Karpas-422 (cell line): ENCODE results near the gene GMNC. TPM values are rescaled to one million over a fixed set of nuclear protein-coding genes. Genes with fewer than 3 reads are reported as not detected.
A peak's percentile ranks its signal among the peaks of the same experiment; 100 is the strongest.
"Not testable (repeated sequence)": the region's sequence is repeated elsewhere in the genome, so short reads cannot be mapped to it uniquely, and the experiment has no call there.

Source experiments
- DNase-seq: peaks from one replicate; pipeline ENCODE4 v3.0.0-alpha.2; 2015
- H2AFZ ChIP-seq: fragments of 200-600 bp; sonication (generic); 2 replicates; pipeline ENCODE4 v1.6.1; 2014; ENCODE audit warnings: antibody characterized with exemption, low read length, mixed read lengths
- H3K27ac ChIP-seq: fragments of 200-600 bp; sonication (generic); 2 replicates; pipeline ENCODE4 v1.5.1; 2014; ENCODE audit warnings: mild to moderate bottlenecking, low read length, moderate library complexity
- H3K27me3 ChIP-seq: fragments of 200-600 bp; sonication (generic); 2 replicates; pipeline ENCODE4 v1.6.1; 2014; ENCODE audit warnings: low read length, mixed read lengths
- H3K36me3 ChIP-seq: fragments of 200-600 bp; sonication (generic); 2 replicates; pipeline ENCODE4 v1.6.1; 2014; ENCODE audit warnings: low read length, mixed read lengths; ENCODE audit not compliant: insufficient read depth
- H3K4me1 ChIP-seq: fragments of 200-600 bp; sonication (generic); 2 replicates; pipeline ENCODE4 v1.6.1; 2014; ENCODE audit warnings: mild to moderate bottlenecking, low read length, mixed read lengths
- H3K4me2 ChIP-seq: fragments of 200-600 bp; sonication (generic); 2 replicates; pipeline ENCODE4 v1.6.1; 2014; ENCODE audit warnings: low read length, low read depth, mild to moderate bottlenecking; ENCODE audit not compliant: poor library complexity, severe bottlenecking
- H3K4me3 ChIP-seq: fragments of 200-600 bp; sonication (generic); 2 replicates; pipeline ENCODE4 v1.5.1; 2014; ENCODE audit warnings: mild to moderate bottlenecking, antibody characterized with exemption, low read length, mixed read lengths
- H3K79me2 ChIP-seq: fragments of 200-600 bp; sonication (generic); 2 replicates; pipeline ENCODE4 v1.6.1; 2014; ENCODE audit warnings: mild to moderate bottlenecking, low read length, mixed read lengths
- H3K9ac ChIP-seq: fragments of 200-600 bp; sonication (generic); 2 replicates; pipeline ENCODE4 v1.6.0; 2014; ENCODE audit warnings: low read length
- H3K9me2 ChIP-seq: fragments of 200-600 bp; sonication (generic), shearing (Covaris generic); replicated peaks from 2 replicates; pipeline ENCODE4 v1.6.0; 2014; ENCODE audit warnings: mild to moderate bottlenecking, low read length, moderate library complexity; ENCODE audit not compliant: insufficient read depth
- H3K9me3 ChIP-seq: fragments of 300-700, 200-600 bp; sonication (generic); 2 replicates; pipeline ENCODE4 v1.6.1; 2014; ENCODE audit warnings: low read length, mixed read lengths
- H4K20me1 ChIP-seq: fragments of 200-600 bp; sonication (generic); 2 replicates; pipeline ENCODE4 v1.6.1; 2014; ENCODE audit warnings: mild to moderate bottlenecking, antibody characterized with exemption, low read length, low read depth; ENCODE audit not compliant: insufficient read depth
- total RNA-seq: library from RNA; depleted of rRNA; stranded (reverse); fragments of >200 nt; shearing (Covaris generic); gene quantifications from 2 replicates; pipeline ENCODE4 v1.2.3, GENCODE V29; 2014; ENCODE audit warnings: low replicate concordance

GMNC gene
- total RNA-seq, 1 experiment from 2014 or later: not detected

- H3K9me3 ChIP-seq: peaks cover 10% of the 10 kb centered on the region
- H2AFZ ChIP-seq: no peak overlapping the region
- H3K4me1 ChIP-seq: no peaks in the 10 kb centered on the region
- H4K20me1 ChIP-seq: no peaks in the 10 kb centered on the region
- H3K36me3 ChIP-seq: no peaks in the 10 kb centered on the region
- H3K9me2 ChIP-seq: no peaks in the 10 kb centered on the region
- no peak overlapping the region for H3K4me2 ChIP-seq
- H3K9ac ChIP-seq: no peak overlapping the region
- no peaks in the 10 kb centered on the region for H3K79me2 ChIP-seq
- DNase-seq: peak; percentile 90
- no peak overlapping the region for H3K27ac ChIP-seq
- H3K27me3 ChIP-seq: no peaks in the 10 kb centered on the region
- H3K4me3 ChIP-seq: no peak overlapping the region
Measured at GRCh38 chr3:190883973-190884832, 21.7 kb upstream of the GMNC start.

GRCh38 chr3:190883141-190883540 lies 20.6 kb upstream of the GMNC start:
- H3K9me2 ChIP-seq: no peaks in the 10 kb centered on the region
- no peak overlapping the region for H3K4me3 ChIP-seq
- H3K79me2 ChIP-seq: no peaks in the 10 kb centered on the region
- no peak overlapping the region for H3K4me2 ChIP-seq
- no peak overlapping the region for H3K9ac ChIP-seq
- H3K9me3 ChIP-seq: peaks cover 11% of the 10 kb centered on the region
- H3K4me1 ChIP-seq: no peaks in the 10 kb centered on the region
- DNase-seq: no peak
- no peaks in the 10 kb centered on the region for H3K27me3 ChIP-seq
- no peak overlapping the region for H2AFZ ChIP-seq
- H3K27ac ChIP-seq: no peak overlapping the region
- no peaks in the 10 kb centered on the region for H3K36me3 ChIP-seq
- H4K20me1 ChIP-seq: no peaks in the 10 kb centered on the region

- H4K20me1 ChIP-seq: no peaks in the 10 kb centered on the region
- no peak overlapping the region for H3K4me2 ChIP-seq
- no peaks in the 10 kb centered on the region for H3K4me1 ChIP-seq
- H3K9ac ChIP-seq: no peak overlapping the region
- no peaks in the 10 kb centered on the region for H3K9me2 ChIP-seq
- H2AFZ ChIP-seq: no peak overlapping the region
- no peaks in the 10 kb centered on the region for H3K27me3 ChIP-seq
- H3K9me3 ChIP-seq: peaks cover 14% of the 10 kb centered on the region
- no peak overlapping the region for H3K4me3 ChIP-seq
- H3K79me2 ChIP-seq: no peaks in the 10 kb centered on the region
- no peaks in the 10 kb centered on the region for H3K36me3 ChIP-seq
- H3K27ac ChIP-seq: no peak overlapping the region
- peak; percentile 45 for DNase-seq
Measured at GRCh38 chr3:190877925-190878324, 15.4 kb upstream of the GMNC start.

GRCh38 chr3:190876433-190876832 lies 13.9 kb upstream of the GMNC start:
- not testable (repeated sequence) for DNase-seq, H3K27ac ChIP-seq, H3K27me3 ChIP-seq, H3K4me3 ChIP-seq, H2AFZ ChIP-seq, H3K36me3 ChIP-seq, H4K20me1 ChIP-seq, H3K4me1 ChIP-seq, H3K4me2 ChIP-seq, H3K79me2 ChIP-seq, H3K9ac ChIP-seq, H3K9me2 ChIP-seq
- peaks cover 17% of the 10 kb centered on the region for H3K9me3 ChIP-seq

- peaks cover 22% of the 10 kb centered on the region for H3K9me3 ChIP-seq
- H3K36me3 ChIP-seq, DNase-seq, H3K4me3 ChIP-seq, H3K9ac ChIP-seq, H3K9me2 ChIP-seq, H2AFZ ChIP-seq, H3K79me2 ChIP-seq, H3K4me1 ChIP-seq, H3K4me2 ChIP-seq, H3K27me3 ChIP-seq, H4K20me1 ChIP-seq, H3K27ac ChIP-seq: not testable (repeated sequence)
Measured at GRCh38 chr3:190875061-190875460, 12.6 kb upstream of the GMNC start.

GRCh38 chr3:190870127-190870526 lies 7.6 kb upstream of the GMNC start:
- H3K79me2 ChIP-seq: no peaks in the 10 kb centered on the region
- H4K20me1 ChIP-seq: no peaks in the 10 kb centered on the region
- no peaks in the 10 kb centered on the region for H3K9me2 ChIP-seq
- peaks cover 25% of the 10 kb centered on the region for H3K9me3 ChIP-seq
- H3K4me3 ChIP-seq: no peak overlapping the region
- DNase-seq: no peak
- H3K27ac ChIP-seq: no peak overlapping the region
- no peaks in the 10 kb centered on the region for H3K36me3 ChIP-seq
- H3K27me3 ChIP-seq: no peaks in the 10 kb centered on the region
- no peak overlapping the region for H2AFZ ChIP-seq
- no peak overlapping the region for H3K4me2 ChIP-seq
- H3K9ac ChIP-seq: no peak overlapping the region
- no peaks in the 10 kb centered on the region for H3K4me1 ChIP-seq

GRCh38 chr3:190867071-190867470 lies 4.6 kb upstream of the GMNC start:
- H3K4me1 ChIP-seq: no peaks in the 10 kb centered on the region
- no peaks in the 10 kb centered on the region for H3K79me2 ChIP-seq
- H3K27ac ChIP-seq: no peak overlapping the region
- H3K27me3 ChIP-seq: no peaks in the 10 kb centered on the region
- no peaks in the 10 kb centered on the region for H3K9me2 ChIP-seq
- H3K36me3 ChIP-seq: no peaks in the 10 kb centered on the region
- H3K9ac ChIP-seq: no peak overlapping the region
- H3K9me3 ChIP-seq: peaks cover 32% of the 10 kb centered on the region
- H4K20me1 ChIP-seq: no peaks in the 10 kb centered on the region
- H3K4me3 ChIP-seq: no peak overlapping the region
- H2AFZ ChIP-seq: no peak overlapping the region
- DNase-seq: no peak
- H3K4me2 ChIP-seq: no peak overlapping the region

GRCh38 chr3:190865828-190866227 lies 3.3 kb upstream of the GMNC start:
- Histone ChIP-seq H3K36me3 (no peaks in the 10 kb centered on the region), H3K9me3 (peaks cover 32% of the 10 kb centered on the region), H2AFZ (no peak overlapping the region), H3K27ac (no peak overlapping the region), H3K9ac (no peak overlapping the region), H3K4me3 (no peak overlapping the region), H3K79me2 (no peaks in the 10 kb centered on the region), H4K20me1 (no peaks in the 10 kb centered on the region), H3K9me2 (no peaks in the 10 kb centered on the region), H3K4me1 (no peaks in the 10 kb centered on the region), H3K27me3 (no peaks in the 10 kb centered on the region), H3K4me2 (no peak overlapping the region)
- DNase-seq: no peak
